ENCODE data around the gene DEDD. TPM values are rescaled to one million over a fixed set of nuclear protein-coding genes. Genes with fewer than 3 reads are reported as not detected.

DEDD gene
- total and polyA plus RNA-seq, 8 donors = 25.8 to 55.8 (median 50.2) TPM

- intact Hi-C loops (cut with DNase I) = no loop called here
- ATAC-seq (no peak), DNase-seq (no peak)
- H3K27me3 ChIP-seq = no peaks in the 10 kb centered on the region
- H3K27ac ChIP-seq = peak overlapping the region in 1 of 2 donors; percentile 24
- H3K4me3 ChIP-seq = no peak overlapping the region
- no peaks in the 10 kb centered on the region for H3K36me3 ChIP-seq
- H3K4me1 ChIP-seq = peaks cover 3 to 32% of the 10 kb centered on the region in 2 donors
- TF ChIP-seq CTCF (IDR thresholded peaks at IDR 0.05) = no peak
- H3K9me3 ChIP-seq = no peaks in the 10 kb centered on the region
Measured at GRCh38 chr1:161138431-161138830, 6.0 kb upstream of the DEDD start.

GRCh38 chr1:161137881-161138280 is 5.4 kb upstream of the DEDD start:
- ATAC-seq (no peak), DNase-seq (no peak)
- intact Hi-C loops (cut with DNase I) = no loop called here
- Histone ChIP-seq H3K27me3 (no peaks in the 10 kb centered on the region), H3K4me1 (peaks cover 3 to 34% of the 10 kb centered on the region in 2 donors), H3K4me3 (no peak overlapping the region), H3K9me3 (no peaks in the 10 kb centered on the region), H3K27ac (no peak overlapping the region), H3K36me3 (no peaks in the 10 kb centered on the region)
- no peak for TF ChIP-seq CTCF (IDR thresholded peaks at IDR 0.05)

GRCh38 chr1:161133220-161133740 is 813 bp upstream of the DEDD start:
- intact Hi-C loops (cut with DNase I) = no loop called here
- H3K9me3 ChIP-seq = no peaks in the 10 kb centered on the region
- TF ChIP-seq CTCF (IDR thresholded peaks at IDR 0.05) = no peak
- H3K27me3 ChIP-seq = no peaks in the 10 kb centered on the region
- no peak for ATAC-seq
- peak overlapping the region; percentile 58 to 68 for H3K4me3 ChIP-seq
- H3K4me1 ChIP-seq = peaks cover 8 to 64% of the 10 kb centered on the region in 2 donors
- H3K36me3 ChIP-seq = peaks cover 0 to 12% of the 10 kb centered on the region in 2 donors
- DNase-seq = no peak
- peak overlapping the region; percentile 95 to 97 for H3K27ac ChIP-seq

GRCh38 chr1:161131523-161132409 is 701 bp downstream of the DEDD start:
- ATAC-seq = peak; percentile 37
- intact Hi-C loops (cut with DNase I) = no loop called here

More at GRCh38 chr1:161131523-161132409, 701 bp downstream of the DEDD start:
- no peaks in the 10 kb centered on the region for H3K9me3 ChIP-seq
- peak overlapping the region; percentile 95 to 97 for H3K27ac ChIP-seq
- peak overlapping the region; percentile 58 to 68 for H3K4me3 ChIP-seq
- peaks cover 0 to 26% of the 10 kb centered on the region in 2 donors for H3K36me3 ChIP-seq
- TF ChIP-seq CTCF (IDR thresholded peaks at IDR 0.05) = no peak
- H3K4me1 ChIP-seq = peaks cover 8 to 69% of the 10 kb centered on the region in 2 donors
- DNase-seq = peak in 1 of 4 donors; percentile 43
- no peaks in the 10 kb centered on the region for H3K27me3 ChIP-seq
